ENCODE results near the gene CNDP1.
A peak's percentile ranks its signal among the peaks of the same experiment; 100 is the strongest.

The CNDP1 gene

DNA sequence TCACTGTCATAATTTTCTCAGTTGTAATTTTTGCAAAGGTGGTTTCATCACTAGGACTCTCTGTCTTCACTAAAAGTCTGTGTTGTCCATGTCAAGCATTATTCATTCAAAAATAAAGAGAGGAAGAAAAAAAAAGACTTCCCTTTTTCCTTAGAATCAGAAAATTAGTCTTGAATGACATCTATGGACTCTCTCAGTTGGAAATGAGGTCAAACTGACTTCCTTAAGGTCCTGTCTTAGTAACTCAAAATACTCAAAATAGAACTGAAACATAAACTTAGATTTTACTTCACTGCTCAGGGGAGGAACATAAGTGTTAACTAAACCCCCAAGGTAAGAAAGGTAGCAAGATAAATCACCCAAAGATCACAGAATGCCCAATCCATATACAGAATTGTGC lies 61.1 kb downstream of the CNDP1 start:
- DNase-seq = no peak

DNA sequence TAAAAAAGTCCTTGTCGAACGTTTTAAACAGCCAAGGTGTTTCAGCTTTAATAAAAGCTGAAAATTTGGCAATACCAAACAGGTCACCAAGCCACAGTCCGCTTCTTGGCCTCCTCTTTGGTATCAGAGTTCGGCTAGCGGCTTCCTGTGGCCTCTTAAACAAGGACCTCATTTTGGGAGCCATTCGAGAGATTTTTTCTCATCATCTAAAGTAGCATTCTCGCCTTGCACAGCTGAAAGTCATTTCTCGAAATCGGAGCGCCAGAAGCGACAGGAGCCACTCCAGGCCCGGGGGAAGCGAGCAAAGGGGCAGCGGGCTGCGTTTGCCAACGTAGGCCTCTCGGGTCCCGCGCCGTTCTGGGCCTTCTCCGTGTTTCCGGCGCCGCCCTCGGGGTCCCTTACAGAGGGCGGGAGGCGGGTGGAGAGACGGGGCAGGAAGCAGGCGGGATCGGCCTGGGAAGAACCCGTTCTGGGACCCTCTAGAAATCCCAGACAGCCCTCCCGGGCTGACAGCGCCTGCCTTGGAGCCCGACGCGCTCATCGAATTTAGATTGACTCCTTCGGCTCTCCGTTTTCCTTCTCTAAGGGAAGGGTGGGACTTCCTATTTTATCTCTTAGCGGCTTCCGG lies 62.8 kb downstream of the CNDP1 start:
- DNase-seq = peak; percentile 84

DNA sequence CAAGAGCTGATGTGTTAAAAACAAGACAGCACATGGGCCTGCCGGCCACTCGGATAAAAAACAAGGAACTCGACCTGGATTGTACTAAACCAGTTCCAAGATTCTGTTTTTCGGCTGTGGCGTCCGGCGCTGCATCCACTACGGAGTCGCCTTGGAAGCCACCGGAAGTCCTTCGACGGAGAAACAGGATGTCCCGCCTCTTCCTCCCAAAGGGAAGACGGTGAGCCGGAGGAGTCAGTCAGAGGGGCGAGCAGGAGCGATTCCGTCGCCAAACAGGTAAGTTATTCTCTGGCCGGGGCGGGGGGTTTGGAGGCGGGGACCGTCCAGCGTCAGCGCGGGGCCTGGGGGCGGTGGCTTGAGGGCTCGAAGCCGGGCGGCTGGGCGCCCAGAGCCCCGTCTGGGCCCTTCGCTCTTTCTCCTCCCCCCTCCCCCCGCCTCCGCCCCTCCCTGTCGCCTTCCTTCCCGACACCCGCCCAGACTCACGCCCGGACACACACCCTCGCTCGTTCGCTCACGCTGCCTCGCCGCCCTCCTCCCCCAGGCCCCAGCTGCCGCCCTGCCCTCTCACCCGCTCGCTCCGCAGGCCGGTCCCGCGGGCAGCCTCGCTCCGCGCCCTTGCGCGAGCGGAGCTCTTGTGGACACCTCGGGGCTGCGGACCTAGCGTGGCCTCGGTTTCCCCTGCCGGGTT lies 63.5 kb downstream of the CNDP1 start, which contains the start of gene ZNF407:
ZNF407 (plus strand) TSS at position 209 of the 688 bp plus-strand sequence. CDS start 33,150 bp downstream, outside the sequence.
- DNase-seq = peak; percentile 84

DNA sequence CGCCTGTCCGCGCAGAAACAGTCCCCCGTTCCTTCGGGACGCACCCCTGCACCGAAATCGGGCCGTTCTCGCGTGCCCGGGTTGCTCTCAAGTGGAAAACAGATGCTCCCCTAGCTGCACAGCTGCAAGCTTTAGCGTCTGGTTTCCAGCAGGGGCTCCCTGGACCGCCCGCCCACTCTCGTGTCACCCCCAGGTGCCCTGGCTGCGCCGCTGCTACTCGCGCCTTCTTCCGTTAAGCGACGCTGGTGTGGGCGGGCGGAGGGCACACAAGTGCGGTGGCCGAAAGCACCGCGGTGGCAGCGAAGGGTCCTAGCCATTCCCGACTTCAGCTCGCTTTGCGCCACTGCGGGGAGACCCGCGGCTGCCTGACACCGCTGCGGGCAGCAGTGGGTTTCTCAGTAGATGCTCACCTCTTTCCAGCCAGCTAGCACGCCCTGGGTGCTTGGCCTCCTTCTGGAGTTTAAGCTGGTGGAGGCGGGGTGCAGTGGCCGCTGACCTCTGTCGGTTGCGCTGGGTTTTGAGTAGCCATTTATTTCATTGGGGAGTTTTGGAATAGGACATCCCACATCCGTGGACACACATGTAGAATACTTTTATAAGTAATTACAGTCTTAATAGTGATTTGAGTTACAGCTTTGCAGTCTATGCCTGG lies 64.2 kb downstream of the CNDP1 start:
- DNase-seq = no peak

DNA sequence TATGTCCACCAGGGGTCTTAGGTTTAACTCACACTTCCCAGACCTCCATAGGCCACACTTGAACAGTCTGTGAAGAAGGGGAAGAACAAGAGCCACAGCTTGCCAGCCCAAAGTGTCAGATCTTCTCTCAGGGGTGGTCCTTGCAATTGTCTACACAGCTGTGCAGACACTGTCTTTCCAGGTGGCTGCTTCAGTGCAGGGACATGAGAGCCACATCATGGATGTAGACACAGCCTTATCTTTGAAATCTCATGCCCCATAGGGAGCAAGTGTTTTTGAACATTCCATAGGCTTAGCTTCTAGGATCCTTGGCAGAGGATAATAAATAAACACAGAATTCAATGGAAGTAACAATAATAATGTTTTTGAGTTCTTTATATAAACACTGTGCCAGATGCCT lies 70.1 kb downstream of the CNDP1 start:
- no peak for DNase-seq

DNA sequence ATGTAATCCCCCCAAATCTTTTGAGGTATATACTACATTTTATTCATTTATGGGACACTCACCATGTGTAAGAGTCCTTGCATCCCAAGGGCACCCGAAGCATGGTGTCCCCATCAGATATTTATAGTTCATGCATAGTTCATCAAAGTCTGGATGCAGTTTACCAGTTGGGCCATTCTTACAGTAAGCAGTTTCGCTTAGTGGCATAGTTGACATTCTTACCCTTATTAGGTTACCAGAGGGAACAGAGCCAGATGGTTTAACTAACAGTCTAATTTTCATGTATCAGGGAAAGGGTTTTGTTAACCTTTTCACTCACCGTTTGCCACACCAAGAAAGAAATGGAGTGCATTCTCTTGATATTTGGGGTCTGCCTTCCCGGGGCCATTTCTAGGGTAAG lies 70.5 kb downstream of the CNDP1 start:
- DNase-seq = no peak

DNA sequence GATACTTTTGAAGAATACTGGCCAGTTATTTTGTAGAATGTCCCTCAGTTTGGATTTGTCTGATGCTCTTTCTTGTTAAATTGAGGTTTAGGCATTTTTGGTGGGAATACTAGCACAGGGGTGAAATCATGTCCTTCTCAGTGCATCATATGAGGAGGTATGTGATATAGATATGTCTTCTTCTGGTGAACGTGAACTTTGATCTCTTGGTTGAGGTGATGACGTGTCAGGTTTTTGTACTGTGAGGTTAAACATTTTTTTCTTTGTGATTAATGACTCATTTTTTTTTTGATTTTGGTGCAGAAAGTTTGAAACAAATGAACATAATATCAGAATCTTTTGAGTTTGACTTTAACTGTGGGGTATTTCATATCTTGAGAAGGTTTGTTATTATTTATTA lies 74.4 kb downstream of the CNDP1 start:
- no peak for DNase-seq

DNA sequence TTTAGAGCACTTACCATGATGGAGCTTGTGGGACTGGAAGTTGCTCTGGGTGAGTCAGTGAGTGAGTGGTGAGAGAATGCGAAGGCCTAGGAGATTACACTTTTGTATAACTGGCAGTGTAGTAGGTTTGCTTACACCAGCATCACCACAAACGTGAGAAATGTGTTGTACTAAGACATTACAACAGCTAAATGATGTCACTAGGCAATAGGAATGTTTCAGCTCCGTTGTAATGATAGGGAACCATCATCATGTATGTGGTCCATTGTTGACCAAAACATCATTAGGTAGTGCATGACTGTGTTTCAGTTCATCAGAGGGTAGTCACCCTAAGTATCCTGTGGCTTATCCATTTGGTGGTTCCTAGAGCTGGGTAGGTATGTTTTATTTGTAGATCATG lies 75.2 kb downstream of the CNDP1 start:
- DNase-seq = no peak

DNA sequence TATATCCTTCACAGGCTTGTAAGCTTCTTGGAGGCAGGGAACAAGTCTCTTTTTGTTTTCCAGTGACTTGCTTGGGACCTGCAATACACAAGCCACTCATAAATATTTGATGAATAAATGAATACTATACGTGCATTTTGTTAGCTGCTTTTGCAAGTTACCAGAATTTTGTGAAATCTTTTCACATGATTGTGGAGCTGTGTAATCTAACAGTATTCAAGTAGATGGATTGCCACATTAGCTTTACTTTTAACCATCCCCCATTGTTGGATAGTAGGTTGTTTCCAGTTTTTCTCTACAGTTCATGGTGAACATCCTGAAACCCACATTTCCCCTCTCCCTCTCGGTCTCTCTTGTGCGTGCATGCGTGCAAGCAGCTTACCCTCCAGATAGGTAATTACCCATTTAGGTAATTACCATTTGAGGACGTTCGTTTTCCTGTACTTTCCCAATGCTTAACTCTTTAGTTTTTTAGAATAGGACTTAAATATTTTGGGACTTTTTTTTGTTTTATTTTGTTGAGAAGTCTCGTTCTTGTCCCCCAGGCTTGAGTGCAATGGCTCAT lies 75.8 kb downstream of the CNDP1 start:
- DNase-seq = no peak

DNA sequence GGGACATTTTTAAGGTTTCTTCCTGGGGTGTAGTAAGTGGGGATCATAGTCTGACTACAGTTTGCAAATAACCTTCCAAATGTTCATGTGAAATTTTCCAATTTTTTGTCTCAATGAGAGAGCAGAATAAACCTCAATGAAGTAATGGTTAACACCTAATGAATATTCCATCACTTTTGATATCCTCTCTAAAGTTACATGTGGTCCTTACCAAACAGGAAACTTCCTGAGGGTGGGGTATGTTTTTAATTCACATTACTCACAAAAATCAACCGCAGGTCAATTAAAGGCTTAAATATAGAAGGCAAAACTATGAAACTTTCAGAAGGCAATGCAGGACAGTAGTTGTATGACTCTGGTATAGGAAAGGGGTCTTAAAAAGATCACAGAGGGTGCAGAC lies 76.6 kb downstream of the CNDP1 start:
- no peak for DNase-seq

DNA sequence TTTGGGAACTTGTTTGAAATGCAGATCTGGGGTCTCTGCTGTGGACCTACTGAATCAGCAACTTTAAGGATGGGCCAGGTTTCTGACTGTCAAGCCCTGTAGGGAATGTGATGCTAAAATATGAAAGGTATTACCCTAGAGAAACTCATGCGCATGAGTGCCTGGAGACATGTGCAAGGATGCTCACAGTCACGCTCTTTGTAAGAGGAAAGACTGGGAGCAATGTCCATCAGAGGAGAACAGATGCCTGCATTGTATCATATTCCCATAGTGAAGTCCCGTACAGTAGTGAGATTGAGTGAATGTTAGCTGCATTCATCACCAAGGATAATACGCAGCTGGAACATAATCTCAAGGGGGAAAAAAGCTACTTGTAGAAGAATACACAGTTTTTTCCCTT lies 77.5 kb downstream of the CNDP1 start:
- no peak for DNase-seq

DNA sequence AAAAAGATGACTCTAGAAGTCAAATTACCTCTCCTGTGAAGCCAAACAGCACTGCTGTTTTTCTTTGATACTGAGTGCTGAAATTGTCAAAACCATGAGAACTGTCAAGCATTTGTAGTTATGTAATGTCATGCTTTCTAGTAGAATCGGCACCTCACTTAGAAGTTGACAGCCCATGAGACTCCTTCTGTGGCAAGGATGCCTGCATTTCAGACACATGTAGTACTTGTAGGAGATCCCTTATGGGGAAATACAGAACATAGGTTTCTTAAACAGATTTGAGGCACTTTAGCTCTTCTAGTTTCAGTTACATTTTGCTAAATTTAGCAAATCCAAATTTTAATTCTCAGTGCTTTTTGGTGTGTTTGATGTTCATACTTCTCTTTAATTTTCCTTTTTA lies 79.1 kb downstream of the CNDP1 start:
- no peak for DNase-seq

DNA sequence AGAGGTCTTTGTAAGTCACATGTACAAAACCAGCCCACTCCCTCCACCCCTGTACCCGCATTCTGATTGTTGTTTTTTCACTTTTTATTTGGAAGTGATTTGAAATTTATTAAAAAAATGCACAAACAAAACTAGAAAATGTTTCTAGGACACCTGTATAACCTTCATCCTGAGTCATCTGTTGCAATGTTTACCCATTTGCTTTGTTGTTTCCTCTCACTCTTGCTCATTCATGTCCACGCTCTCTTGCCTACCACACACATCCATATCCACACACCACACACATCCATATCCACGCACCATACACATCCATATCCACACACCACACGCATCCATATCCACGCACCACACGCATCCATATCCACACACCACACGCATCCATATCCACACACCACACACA lies 82.2 kb downstream of the CNDP1 start:
- DNase-seq = no peak

DNA sequence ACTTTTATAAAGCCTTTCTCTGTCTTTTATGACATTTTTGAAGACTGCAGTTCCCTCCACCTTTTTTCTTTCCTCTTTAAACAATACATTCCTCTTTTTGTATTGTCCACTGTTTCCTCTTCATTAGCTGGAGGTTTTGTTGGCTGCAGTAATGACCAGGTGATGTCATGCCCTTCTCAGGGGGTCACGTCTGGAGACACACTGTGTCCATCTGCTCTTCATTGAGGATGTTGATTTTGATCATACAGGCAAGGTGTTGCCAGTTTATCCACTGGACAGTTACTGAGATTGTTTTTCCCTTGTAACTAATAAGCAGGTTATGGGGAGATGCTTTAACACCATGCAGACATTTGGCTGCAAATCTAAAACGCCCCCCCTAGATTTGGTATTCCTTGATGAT lies 83.2 kb downstream of the CNDP1 start:
- no peak for DNase-seq

DNA sequence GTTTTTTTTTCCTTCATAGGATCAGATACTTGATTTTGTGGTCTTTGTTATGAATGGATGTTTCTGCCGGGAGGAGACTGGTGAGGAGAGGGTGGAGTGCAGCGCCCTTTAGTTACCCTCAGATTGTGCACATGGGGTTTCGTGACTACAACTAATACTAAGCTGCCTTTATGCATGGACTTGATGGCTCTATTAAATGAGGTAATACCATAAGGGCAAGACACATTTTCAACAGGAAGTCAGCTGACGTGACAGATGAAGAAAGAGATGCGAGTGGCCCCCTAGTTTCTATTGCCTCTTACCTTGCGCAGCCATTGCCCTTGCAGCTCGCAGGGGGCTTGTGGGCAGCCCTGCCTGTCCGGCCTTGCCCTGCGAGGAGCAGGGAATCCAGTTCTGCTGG lies 87.8 kb downstream of the CNDP1 start:
- no peak for DNase-seq

DNA sequence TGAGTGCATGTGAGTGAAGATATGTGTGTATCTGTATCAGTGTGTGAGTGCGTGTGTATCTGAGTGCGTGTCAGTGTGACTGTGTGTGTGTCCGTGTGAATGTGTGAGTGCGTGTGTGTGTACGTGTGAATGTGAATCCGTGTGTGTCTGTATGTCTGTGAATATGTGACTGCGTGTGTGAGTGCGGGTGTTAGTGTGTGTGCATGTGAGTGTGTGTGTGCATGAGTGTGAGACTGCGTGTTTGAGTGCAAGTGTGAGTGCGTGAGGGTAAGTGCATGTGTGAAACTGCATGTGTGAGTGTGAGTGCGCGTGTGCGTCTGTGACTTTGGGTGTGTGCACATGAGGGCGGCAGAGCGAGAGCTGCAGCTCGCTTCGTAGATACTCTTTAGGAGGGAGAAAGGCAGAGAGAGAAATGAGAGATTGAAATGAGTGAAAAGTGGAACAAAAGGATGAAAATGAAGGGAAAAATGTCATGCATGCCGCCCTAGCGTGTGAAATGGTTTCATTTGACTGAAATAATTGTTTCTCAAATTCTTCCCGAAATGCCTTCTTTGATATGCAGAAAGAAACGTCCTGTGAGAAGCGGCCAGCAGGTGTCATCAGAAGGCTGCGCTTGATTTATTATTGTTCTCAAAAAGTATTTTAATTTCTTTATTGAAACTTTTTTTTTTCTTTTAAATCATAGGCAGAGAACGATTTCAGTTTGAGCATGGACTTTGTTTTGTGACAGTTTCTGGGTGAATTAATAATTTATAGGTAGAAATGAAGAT lies 88.9 kb downstream of the CNDP1 start:
- no peak for DNase-seq

DNA sequence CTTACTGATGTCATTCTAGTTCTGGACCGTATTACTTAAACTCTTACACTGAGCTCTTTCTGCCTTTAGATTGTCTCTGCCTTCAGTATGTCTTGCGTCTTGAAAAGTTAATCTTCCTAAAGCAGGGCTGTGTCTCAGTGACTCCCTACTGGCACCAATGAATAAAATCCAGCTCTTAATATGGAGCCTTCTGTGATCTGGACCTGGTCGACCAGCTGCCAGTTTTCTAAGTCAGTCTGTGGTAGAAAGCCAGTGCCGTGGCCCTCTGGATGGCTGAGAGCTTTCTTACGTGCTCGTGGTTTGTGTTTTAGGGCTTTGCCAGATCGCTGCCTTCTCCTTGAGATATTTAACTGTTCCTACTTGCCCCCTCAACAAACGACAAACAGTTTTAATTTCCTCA lies 90.2 kb downstream of the CNDP1 start:
- no peak for DNase-seq

DNA sequence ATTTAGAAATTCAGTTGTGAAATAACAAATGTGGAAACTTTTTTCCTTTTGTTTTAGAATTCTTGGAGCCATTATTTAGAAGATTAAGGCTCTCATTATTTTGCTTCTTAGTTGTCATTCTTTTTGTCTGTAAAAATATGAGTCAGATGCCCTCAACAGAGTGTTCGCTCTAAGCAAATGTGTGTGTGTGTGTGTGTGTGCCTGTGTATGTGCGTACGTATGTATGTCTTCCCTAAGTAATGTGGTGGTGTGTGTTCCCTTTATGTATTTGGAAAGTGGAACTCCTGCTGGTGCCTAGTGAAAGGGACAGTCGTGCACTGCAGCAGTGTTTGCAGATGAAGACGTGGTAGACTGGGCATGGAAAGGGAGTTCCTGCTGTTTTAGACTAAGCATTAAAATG lies 90.9 kb downstream of the CNDP1 start:
- DNase-seq = no peak

DNA sequence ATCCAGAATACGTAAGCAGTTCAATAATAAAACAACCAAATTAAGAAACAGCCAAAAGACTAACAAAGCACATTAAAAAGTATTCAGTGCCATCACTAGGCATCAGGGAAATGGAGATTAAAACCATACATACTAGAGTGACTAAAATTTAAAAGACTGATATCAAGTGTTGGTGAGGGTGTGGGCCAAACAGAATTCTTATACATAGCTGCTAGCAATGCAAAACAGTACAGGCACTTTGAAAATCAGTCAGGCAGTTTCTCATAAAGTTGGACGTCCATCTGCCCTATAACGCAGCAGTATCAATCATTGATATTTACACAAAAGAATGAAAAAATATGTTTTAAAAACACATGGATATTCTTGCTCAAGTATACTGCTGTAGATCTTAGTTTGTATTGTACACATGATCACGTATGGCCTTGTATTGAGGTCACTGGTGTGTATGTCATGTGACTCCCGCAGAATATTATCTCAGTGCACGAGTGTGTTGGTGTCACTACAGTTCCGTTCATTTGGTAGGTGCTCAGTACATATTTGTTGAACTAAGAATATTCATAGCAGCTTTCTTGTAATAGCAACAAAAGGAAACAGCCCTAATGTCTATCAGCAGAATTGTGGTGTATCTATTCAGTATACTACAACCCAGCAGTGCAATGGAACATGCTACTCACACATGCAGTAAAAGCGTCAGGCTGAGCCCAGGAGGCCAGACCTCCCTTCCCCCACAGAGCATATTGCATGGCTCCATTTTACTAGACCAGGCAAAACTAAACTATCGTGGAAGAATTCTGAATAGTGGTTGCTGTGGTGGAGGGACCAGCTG lies 92.0 kb downstream of the CNDP1 start:
- no peak for DNase-seq

DNA sequence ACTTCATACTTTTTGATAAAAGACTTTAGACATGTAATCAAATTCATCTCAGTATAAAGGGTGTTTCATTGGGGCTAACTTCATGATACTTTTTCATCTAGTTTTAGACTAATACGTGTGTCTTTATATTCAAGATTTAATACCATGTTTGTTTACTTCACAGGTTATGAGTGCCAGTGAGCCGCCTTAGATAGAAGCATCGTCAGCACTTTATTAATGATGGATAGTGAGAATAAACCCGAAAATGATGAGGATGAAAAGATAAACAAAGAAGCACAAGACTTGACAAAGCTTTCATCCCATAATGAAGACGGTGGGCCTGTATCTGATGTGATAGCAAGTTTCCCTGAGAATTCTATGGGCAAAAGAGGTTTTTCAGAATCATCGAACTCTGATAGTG lies 96.5 kb downstream of the CNDP1 start:
- no peak for DNase-seq

DNA sequence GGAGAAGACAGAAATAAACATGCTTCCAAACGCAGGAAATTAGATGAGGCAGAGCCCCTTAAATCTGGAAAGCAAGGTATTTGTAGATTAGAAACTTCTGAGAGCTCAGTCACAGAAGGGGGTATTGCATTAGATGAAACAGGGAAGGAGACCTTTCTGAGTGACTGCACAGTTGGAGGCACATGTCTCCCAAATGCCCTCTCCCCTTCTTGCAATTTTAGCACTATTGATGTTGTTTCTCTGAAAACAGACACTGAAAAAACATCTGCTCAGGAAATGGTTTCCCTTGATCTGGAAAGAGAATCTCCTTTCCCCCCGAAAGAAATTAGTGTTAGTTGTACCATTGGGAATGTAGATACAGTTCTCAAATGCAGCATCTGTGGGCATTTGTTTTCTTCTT lies 96.9 kb downstream of the CNDP1 start:
- DNase-seq = no peak

DNA sequence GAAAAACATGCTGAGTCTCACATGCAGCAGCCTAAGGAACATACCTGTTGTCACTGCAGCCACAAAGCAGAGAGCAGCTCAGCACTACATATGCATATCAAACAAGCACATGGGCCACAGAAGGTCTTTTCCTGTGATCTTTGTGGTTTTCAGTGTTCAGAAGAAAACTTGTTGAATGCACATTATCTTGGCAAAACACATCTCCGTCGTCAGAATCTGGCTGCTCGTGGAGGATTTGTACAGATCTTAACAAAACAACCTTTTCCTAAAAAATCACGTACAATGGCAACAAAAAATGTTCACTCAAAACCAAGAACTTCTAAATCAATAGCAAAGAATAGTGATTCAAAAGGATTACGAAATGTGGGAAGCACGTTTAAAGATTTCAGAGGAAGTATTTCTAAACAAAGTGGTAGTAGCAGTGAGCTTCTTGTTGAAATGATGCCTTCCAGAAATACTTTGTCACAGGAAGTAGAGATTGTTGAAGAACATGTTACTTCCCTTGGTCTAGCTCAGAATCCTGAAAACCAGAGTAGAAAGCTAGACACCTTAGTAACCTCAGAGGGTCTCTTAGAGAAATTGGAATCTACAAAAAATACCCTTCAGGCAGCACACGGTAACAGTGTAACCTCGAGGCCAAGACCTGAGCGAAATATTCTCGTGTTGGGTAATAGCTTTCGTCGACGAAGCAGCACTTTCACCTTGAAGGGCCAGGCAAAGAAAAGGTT lies 97.5 kb downstream of the CNDP1 start:
- DNase-seq = no peak

Measured in kidney glomerular epithelial cell (primary cell).